Nephron (organoid): ENCODE measurements around the gene CFAP157.

ENCODE experiments used
- H3K27ac Mint-ChIP-seq, 3 experiments: 2 replicates each; pipeline ENCODE4 v1.8.0; 2020; ENCODE audit warnings: mixed read lengths in 3 of 3, mild to moderate bottlenecking in 2 of 3, moderate library complexity in 1 of 3
- H3K27me3 Mint-ChIP-seq: 2 replicates; pipeline ENCODE4 v1.8.0; 2021; ENCODE audit warnings: low read depth, mild to moderate bottlenecking, moderate library complexity, mixed read lengths
- H3K36me3 Mint-ChIP-seq: 2 replicates; pipeline ENCODE4 v1.8.0; 2020; ENCODE audit warnings: low read depth, mixed read lengths
- H3K4me1 Mint-ChIP-seq: 2 replicates; pipeline ENCODE4 v1.8.0; 2020; ENCODE audit warnings: mixed read lengths
- H3K4me3 Mint-ChIP-seq, 3 experiments: 2 replicates each; pipeline ENCODE4 v1.8.0; 2020; ENCODE audit warnings: mild to moderate bottlenecking in 3 of 3, mixed read lengths in 3 of 3, moderate library complexity in 2 of 3
- H3K9me3 Mint-ChIP-seq: 2 replicates; pipeline ENCODE4 v1.8.0; 2020; ENCODE audit warnings: mixed read lengths
- TF ChIP-seq, protein P1 (sequence below), 3 experiments: fragments of 200-600 bp; sonication (generic); IDR thresholded peaks; one replicate each; pipeline ENCODE4 v1.5.0; 2021; ENCODE audit warnings: antibody characterized with exemption in 3 of 3; ENCODE audit not compliant: unreplicated experiment in 3 of 3

The CFAP157 gene

DNA sequence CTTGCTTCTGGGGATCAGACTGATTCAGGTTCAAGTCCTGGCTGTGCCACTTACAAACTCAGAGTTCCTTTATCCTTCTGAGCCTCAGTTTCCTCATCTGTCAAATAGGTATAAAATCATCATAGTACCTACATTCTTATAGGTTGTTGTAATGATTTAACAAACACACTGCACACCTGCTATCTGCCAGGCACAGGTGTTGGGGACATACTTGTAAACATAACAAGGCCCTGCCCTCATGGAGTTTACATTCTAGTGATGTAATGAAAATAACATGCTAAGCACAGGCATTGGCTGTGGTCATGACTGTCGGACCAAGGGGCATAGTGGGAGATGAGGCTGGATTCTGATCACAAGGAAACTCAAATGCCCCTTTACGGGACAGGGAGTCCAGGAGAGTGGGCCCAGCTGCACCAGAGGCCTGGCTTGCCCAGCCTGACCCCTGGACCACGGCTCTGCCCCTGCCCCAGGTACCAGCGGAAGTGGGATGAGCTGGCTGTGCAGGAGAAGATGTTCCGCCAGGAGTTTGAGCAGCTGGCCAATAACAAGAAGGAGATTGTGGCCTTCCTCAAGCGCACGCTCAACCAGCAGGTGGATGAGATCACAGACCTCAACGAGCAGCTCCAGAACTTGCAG lies 2.3 kb downstream of the CFAP157 start:
- Mint-ChIP-seq H3K36me3 (no peaks in the 10 kb centered on the region), H3K27me3 (no peaks in the 10 kb centered on the region), H3K9me3 (no peaks in the 10 kb centered on the region), H3K4me1 (peaks cover 26% of the 10 kb centered on the region), H3K4me3 (no peak overlapping the region), H3K27ac (no peak overlapping the region)
- TF ChIP-seq, protein P1, sequence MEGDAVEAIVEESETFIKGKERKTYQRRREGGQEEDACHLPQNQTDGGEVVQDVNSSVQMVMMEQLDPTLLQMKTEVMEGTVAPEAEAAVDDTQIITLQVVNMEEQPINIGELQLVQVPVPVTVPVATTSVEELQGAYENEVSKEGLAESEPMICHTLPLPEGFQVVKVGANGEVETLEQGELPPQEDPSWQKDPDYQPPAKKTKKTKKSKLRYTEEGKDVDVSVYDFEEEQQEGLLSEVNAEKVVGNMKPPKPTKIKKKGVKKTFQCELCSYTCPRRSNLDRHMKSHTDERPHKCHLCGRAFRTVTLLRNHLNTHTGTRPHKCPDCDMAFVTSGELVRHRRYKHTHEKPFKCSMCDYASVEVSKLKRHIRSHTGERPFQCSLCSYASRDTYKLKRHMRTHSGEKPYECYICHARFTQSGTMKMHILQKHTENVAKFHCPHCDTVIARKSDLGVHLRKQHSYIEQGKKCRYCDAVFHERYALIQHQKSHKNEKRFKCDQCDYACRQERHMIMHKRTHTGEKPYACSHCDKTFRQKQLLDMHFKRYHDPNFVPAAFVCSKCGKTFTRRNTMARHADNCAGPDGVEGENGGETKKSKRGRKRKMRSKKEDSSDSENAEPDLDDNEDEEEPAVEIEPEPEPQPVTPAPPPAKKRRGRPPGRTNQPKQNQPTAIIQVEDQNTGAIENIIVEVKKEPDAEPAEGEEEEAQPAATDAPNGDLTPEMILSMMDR (IDR thresholded peaks at IDR 0.05; ENCODE audit: unreplicated experiment in 3 of 3): no peak

DNA sequence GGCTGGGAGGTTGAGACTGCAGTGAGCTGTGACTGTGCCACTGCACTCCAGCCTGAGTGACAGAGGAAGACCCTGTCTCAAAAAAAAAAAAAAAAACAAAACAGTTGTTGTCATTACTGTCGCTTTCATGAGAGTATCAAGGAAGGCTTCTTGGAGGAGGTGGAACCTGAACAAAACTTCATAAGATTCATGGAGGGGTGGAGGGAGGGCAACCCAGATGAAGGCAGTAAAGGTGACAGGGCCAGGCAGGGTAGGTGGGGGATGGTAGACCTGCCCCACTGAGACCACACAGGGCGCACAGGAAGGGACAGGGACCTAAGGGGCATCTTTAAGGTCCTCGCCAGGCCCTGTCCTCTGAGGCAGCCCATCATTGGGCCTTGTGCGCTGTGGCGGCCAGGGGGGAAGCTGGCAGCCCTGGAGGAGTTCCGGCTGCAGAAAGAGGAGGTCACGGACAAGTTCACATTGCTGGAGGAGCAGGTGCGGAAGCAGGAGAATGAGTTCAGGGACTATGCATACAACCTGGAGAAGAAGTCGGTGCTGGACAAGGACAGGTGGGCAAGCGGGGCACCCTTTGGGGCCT lies 3.5 kb downstream of the CFAP157 start:
- Mint-ChIP-seq H3K4me1 (peaks cover 21% of the 10 kb centered on the region), H3K27me3 (no peaks in the 10 kb centered on the region), H3K9me3 (no peaks in the 10 kb centered on the region), H3K36me3 (no peaks in the 10 kb centered on the region), H3K4me3 (peak overlapping the region in 2 of 3 experiments; percentile 16 to 35), H3K27ac (no peak overlapping the region)
- TF ChIP-seq, protein P1 (IDR thresholded peaks at IDR 0.05; ENCODE audit: unreplicated experiment in 3 of 3): no peak

DNA sequence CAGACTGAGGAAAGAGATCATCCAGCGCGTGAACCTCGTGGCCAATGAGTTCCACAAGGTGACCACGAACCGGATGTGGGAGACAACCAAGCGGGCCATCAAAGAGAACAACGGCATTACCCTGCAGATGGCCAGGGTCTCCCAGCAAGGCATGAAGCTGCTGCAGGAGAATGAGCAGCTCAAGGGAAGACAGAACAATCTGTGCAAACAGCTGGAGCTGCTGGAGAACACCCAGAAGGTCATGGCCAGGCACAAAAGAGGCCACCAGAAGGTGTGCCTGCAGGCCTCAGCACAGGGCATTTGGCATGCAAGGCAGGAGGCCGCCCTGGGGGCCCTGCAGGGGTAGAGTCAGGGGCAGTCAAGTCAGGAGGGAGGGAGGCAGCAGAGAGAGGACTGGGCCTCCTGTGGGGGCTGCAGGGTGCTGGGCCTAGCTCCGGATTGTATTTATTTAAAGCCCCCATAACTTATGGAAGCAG lies 4.5 kb downstream of the CFAP157 start:
- Mint-ChIP-seq H3K36me3 (no peaks in the 10 kb centered on the region), H3K4me3 (peak overlapping the region; percentile 62 to 63 (median 62)), H3K27me3 (no peaks in the 10 kb centered on the region), H3K27ac (peak overlapping the region; percentile 44 to 51 (median 49)), H3K4me1 (peaks cover 21% of the 10 kb centered on the region), H3K9me3 (no peaks in the 10 kb centered on the region)
- TF ChIP-seq, protein P1 (IDR thresholded peaks at IDR 0.05; ENCODE audit: unreplicated experiment in 3 of 3): no peak

DNA sequence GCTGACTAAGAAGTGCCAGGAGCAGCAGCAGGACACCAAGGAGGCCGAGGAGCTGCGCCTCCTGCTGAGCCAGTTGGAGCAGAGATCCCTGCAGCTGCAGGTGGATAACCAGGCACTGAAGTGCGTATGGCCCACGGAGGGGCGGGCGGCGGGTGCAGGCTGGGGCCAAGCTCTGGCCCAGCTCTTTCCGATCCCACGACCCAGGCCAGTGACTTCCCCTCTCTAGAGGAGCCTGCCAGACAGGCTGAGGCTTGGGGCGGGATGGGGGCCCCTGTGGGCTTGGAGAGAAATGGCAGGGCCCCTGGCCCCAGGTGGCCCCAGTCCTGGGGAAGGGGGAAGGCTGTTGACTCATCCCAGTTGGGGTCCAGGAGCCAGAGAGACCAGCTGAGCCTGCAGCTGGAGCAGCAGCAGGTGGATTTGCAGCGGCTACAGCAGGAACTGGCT lies 5.1 kb downstream of the CFAP157 start:
- Mint-ChIP-seq H3K4me3 (peak overlapping the region in 2 of 3 experiments; percentile 49 to 55), H3K27me3 (no peaks in the 10 kb centered on the region), H3K9me3 (no peaks in the 10 kb centered on the region)

DNA sequence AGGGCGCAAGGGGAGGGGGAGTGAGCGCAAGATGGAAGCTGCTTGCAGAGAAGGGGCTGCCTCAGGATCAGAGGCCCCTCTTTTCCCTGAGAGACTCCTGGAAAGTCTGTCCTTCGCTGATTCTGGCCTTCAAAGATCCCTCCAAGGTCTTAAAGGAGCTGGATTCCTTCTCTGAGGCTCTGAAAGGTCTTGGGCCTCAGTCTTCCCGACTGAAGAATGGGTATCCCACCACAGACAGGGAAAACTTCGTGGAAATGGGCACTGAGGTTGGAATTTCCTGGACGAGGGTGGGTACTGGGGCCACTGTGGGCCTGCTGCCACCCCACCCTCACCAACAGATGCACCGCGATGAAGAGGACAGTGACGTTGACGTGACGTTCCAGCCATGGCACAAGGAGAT lies 5.6 kb downstream of the CFAP157 start:
- no peaks in the 10 kb centered on the region for H3K27me3 Mint-ChIP-seq
- TF ChIP-seq, protein P1 (IDR thresholded peaks at IDR 0.05; ENCODE audit: unreplicated experiment in 3 of 3): no peak
- H3K4me3 Mint-ChIP-seq: peak overlapping the region; percentile 32 to 55 (median 42)
- peaks cover 20% of the 10 kb centered on the region for H3K4me1 Mint-ChIP-seq
- no peak overlapping the region for H3K27ac Mint-ChIP-seq
- H3K9me3 Mint-ChIP-seq: no peaks in the 10 kb centered on the region
- H3K36me3 Mint-ChIP-seq: no peaks in the 10 kb centered on the region

More for the DNA sequence above, 5.1 kb downstream of the CFAP157 start:
- Mint-ChIP-seq H3K36me3 (no peaks in the 10 kb centered on the region), H3K27ac (peak overlapping the region in 1 of 3 experiments; percentile 44), H3K4me1 (peaks cover 20% of the 10 kb centered on the region)
- TF ChIP-seq, protein P1 (IDR thresholded peaks at IDR 0.05; ENCODE audit: unreplicated experiment in 3 of 3): no peak
